Measurements from ENCODE around the gene TP53BP2. TPM values are rescaled to one million over a fixed set of nuclear protein-coding genes. Genes with fewer than 3 reads are reported as not detected.

TP53BP2 gene
- total RNA-seq, 1 donor from 2014 or later: 63.8 TPM

DNA sequence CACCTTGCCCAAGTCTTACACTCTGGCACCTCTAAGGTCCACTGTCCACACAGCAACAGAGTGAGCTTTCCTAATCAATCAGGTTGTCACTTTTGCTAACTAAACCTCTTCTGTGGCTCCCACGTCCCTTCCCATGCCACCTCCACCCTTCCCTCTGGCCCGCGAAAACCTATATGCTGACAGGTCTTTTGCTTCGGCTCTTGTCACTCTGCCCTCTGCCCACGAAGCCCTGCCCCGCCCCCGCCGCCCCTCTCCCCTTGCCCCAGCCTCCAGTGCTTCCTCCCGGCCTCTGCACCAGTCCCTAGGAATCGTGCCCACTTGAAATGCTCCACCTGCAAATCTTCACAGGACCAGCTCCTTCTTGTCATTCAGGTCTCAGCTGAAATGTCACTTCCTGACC is 8.1 kb downstream of the TP53BP2 start:
- no peaks in the 10 kb centered on the region for H3K9me3 Mint-ChIP-seq
- peaks cover 1% of the 10 kb centered on the region for H3K36me3 Mint-ChIP-seq
- peak overlapping the region; percentile 28 for H3K27ac Mint-ChIP-seq
- DNase-seq (ENCODE audit: low spot score in 2 of 2, unreplicated experiment in 2 of 2): no peak
- H3K27me3 Mint-ChIP-seq (ENCODE audit: low read depth): no peaks in the 10 kb centered on the region
- H3K4me1 Mint-ChIP-seq: peaks cover 32% of the 10 kb centered on the region
- H3K4me3 Mint-ChIP-seq: no peak overlapping the region
- TF ChIP-seq CTCF (IDR thresholded peaks at IDR 0.05; ENCODE audit: unreplicated experiment): no peak

- Mint-ChIP-seq H3K9me3 (no peaks in the 10 kb centered on the region), H3K27ac (no peak overlapping the region), H3K36me3 (peaks cover 1% of the 10 kb centered on the region), H3K27me3 (ENCODE audit: low read depth) (no peaks in the 10 kb centered on the region), H3K4me3 (no peak overlapping the region), H3K4me1 (peaks cover 34% of the 10 kb centered on the region)
- no peak for TF ChIP-seq CTCF (IDR thresholded peaks at IDR 0.05; ENCODE audit: unreplicated experiment)
- no peak for DNase-seq (ENCODE audit: low spot score in 2 of 2, unreplicated experiment in 2 of 2)
Measured at GRCh38 chr1:223837206-223837605, 8.5 kb downstream of the TP53BP2 start.

DNA sequence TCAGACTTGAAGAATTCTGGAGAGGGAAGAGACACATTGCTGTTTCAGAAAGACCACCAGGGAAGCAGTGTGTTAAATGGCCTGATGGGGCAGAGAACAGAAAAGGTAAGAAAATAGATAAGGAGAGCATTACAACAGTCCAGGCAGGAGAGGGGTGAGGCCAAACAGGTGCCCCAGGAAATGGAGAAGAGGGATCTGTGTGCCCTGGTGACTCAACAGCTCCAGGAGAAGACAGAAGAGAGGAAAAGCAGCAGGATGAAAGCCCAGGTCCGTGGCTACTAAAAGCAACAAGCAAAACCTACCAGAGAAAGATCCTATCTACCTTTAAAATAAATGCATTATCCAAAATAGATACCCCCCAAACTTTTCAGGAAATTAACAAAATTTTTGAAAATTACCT is 9.2 kb downstream of the TP53BP2 start:
- peaks cover 38% of the 10 kb centered on the region for H3K4me1 Mint-ChIP-seq
- TF ChIP-seq CTCF (IDR thresholded peaks at IDR 0.05; ENCODE audit: unreplicated experiment): no peak
- no peak overlapping the region for H3K27ac Mint-ChIP-seq
- no peaks in the 10 kb centered on the region for H3K27me3 Mint-ChIP-seq (ENCODE audit: low read depth)
- H3K4me3 Mint-ChIP-seq: no peak overlapping the region
- DNase-seq (ENCODE audit: low spot score in 2 of 2, unreplicated experiment in 2 of 2): no peak
- no peaks in the 10 kb centered on the region for H3K9me3 Mint-ChIP-seq
- H3K36me3 Mint-ChIP-seq: peaks cover 1% of the 10 kb centered on the region

DNA sequence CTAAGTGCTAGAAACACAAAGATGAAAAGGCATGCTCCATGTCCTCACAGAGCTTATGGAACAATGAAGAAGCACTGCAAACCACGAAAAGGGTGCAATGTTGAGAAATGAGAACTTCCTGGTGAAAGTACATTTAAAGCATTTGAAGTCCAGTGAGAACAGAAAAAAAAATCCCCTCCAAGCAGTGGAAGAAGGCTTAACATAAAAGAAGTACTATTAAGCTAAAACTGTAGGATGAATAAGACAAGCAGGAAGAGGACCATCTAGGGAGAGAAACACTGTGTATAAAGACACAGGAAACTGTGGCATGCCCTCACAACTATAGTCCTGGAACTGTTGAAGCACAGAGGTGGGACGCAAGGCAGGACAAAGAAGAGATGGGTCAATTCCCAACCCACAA is 10.0 kb downstream of the TP53BP2 start:
- peaks cover 37% of the 10 kb centered on the region for H3K4me1 Mint-ChIP-seq
- peaks cover 1% of the 10 kb centered on the region for H3K36me3 Mint-ChIP-seq
- no peaks in the 10 kb centered on the region for H3K27me3 Mint-ChIP-seq (ENCODE audit: low read depth)
- no peaks in the 10 kb centered on the region for H3K9me3 Mint-ChIP-seq
- no peak for TF ChIP-seq CTCF (IDR thresholded peaks at IDR 0.05; ENCODE audit: unreplicated experiment)
- DNase-seq (ENCODE audit: low spot score in 2 of 2, unreplicated experiment in 2 of 2): no peak
- H3K27ac Mint-ChIP-seq: no peak overlapping the region
- no peak overlapping the region for H3K4me3 Mint-ChIP-seq

DNA sequence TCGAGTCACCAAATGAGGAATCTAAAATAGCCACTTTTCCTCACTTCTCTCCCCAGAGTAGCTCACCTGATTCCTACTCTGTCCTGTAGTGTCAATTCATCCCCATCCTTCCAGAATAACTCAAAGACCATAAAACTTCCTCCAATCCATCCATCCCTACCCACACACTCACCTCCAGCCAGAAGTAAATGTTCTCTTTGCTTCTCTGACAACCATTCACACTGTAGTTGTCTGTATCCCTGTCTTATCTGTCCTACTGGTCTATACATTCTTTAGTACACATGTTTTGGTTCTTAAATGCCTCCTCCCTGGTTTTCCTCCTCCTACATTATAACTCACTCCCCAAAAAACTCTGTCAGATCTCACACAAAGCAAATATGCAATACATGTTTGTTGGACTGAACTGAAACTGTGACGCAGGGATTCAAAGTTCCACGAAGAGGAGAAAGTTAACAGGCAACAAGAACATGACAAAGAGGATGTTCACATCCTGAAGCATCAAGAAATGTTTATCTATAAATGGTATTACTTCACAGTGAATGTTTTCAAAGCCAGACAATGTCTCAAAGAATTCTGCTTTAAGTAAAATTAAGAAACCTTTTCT is 11.0 kb downstream of the TP53BP2 start:
- no peak for DNase-seq (ENCODE audit: low spot score in 2 of 2, unreplicated experiment in 2 of 2)
- Mint-ChIP-seq H3K27ac (no peak overlapping the region), H3K4me3 (no peak overlapping the region), H3K4me1 (peaks cover 29% of the 10 kb centered on the region), H3K27me3 (ENCODE audit: low read depth) (no peaks in the 10 kb centered on the region), H3K9me3 (no peaks in the 10 kb centered on the region), H3K36me3 (peaks cover 1% of the 10 kb centered on the region)
- TF ChIP-seq CTCF (IDR thresholded peaks at IDR 0.05; ENCODE audit: unreplicated experiment): no peak

GRCh38 chr1:223833948-223834347 is 11.8 kb downstream of the TP53BP2 start:
- H3K9me3 Mint-ChIP-seq: no peaks in the 10 kb centered on the region
- H3K36me3 Mint-ChIP-seq: no peaks in the 10 kb centered on the region
- no peak for DNase-seq (ENCODE audit: low spot score in 2 of 2, unreplicated experiment in 2 of 2)

More at GRCh38 chr1:223833948-223834347, 11.8 kb downstream of the TP53BP2 start:
- no peak for TF ChIP-seq CTCF (IDR thresholded peaks at IDR 0.05; ENCODE audit: unreplicated experiment)
- no peaks in the 10 kb centered on the region for H3K27me3 Mint-ChIP-seq (ENCODE audit: low read depth)
- peaks cover 31% of the 10 kb centered on the region for H3K4me1 Mint-ChIP-seq
- no peak overlapping the region for H3K27ac Mint-ChIP-seq
- H3K4me3 Mint-ChIP-seq: no peak overlapping the region

Data from mesothelial cell of epicardium (in vitro differentiated cells).